H1 (cell line): ENCODE measurements around the gene VGF. TPM values are rescaled to one million over a fixed set of nuclear protein-coding genes. Genes with fewer than 3 reads are reported as not detected.

Source experiments
- CTCF ChIA-PET: fragments of 300-600 bp; sonication (Branson Sonifier 250); formaldehyde crosslinking; loops from one replicate; lab custom pipeline; 2021; ENCODE audit not compliant: partially characterized antibody; lab: Charles Lee
- POLR2A ChIA-PET: fragments of 300-600 bp; sonication (Branson Sonifier 250); formaldehyde crosslinking; loops from one replicate; lab custom pipeline; 2021; ENCODE audit warnings: inconsistent platforms; ENCODE audit not compliant: partially characterized antibody; lab: Charles Lee
- DNase-seq, 2 experiments: peaks; one replicate each; pipeline versions ENCODE4 v3.0.0 to v3.0.0-alpha.2; 2010 to 2022; ENCODE audit warnings: low spot score in 2 of 2, low read depth in 1 of 2, mixed read lengths in 1 of 2
- FAIRE-seq: peaks from 2 replicates; lab custom pipeline; 2011; peaks lifted over from hg19 to GRCh38; lab: Jason Lieb, UNC
- H2AFZ ChIP-seq: 2 replicates; pipeline ENCODE4 v1.8.1; 2012; ENCODE audit warnings: low read length, inconsistent platforms
- H2AK5ac ChIP-seq: 2 replicates; pipeline ENCODE4 v1.6.1; 2013; ENCODE audit warnings: low read depth, low read length
- H2BK120ac ChIP-seq: replicated peaks from 2 replicates; pipeline ENCODE3; 2013; ENCODE audit warnings: low read depth, low read length, inconsistent platforms
- H2BK12ac ChIP-seq: 2 replicates; pipeline ENCODE4 v1.6.1; 2013; ENCODE audit warnings: low read depth, low read length
- H2BK15ac ChIP-seq: 2 replicates; pipeline ENCODE4 v1.6.1; 2013; ENCODE audit warnings: low read length
- H2BK20ac ChIP-seq: 2 replicates; pipeline ENCODE4 v1.6.1; 2013; ENCODE audit warnings: low read length
- H2BK5ac ChIP-seq: 2 replicates; pipeline ENCODE4 v1.6.1; 2013; ENCODE audit warnings: low read depth, low read length
- H3K14ac ChIP-seq: 2 replicates; pipeline ENCODE4 v1.6.1; 2013; ENCODE audit warnings: inconsistent platforms; ENCODE audit not compliant: insufficient read length
- H3K18ac ChIP-seq: 2 replicates; pipeline ENCODE4 v1.6.1; 2013; ENCODE audit warnings: low read length; ENCODE audit errors: extremely low read depth
- H3K23ac ChIP-seq: 2 replicates; pipeline ENCODE4 v1.6.1; 2013; ENCODE audit warnings: inconsistent platforms; ENCODE audit not compliant: insufficient read length
- H3K23me2 ChIP-seq: 2 replicates; pipeline ENCODE4 v1.6.1; 2013; ENCODE audit warnings: low read depth, low read length
- H3K27ac ChIP-seq: 2 replicates; pipeline ENCODE4 v1.6.1; 2011; ENCODE audit warnings: low read depth, low read length, inconsistent platforms
- H3K27me3 ChIP-seq, 4 experiments: replicated peaks in 1 of 4; 1 replicate in 1 of 4; 2 replicates in 3 of 4; pipeline versions ENCODE4 v1.6.1 to v1.8.1; 2011 to 2013; ENCODE audit warnings: low read length in 3 of 4, mild to moderate bottlenecking in 3 of 4, inconsistent platforms in 2 of 4, mixed read lengths in 2 of 4, moderate library complexity in 1 of 4; ENCODE audit not compliant: control insufficient read depth in 3 of 4, insufficient read depth in 3 of 4; ENCODE audit errors: extremely low read depth in 1 of 4
- H3K36me3 ChIP-seq, 4 experiments: 2 replicates each; pipeline versions ENCODE4 v1.6.1 to v1.8.1; 2011 to 2013; ENCODE audit warnings: mild to moderate bottlenecking in 4 of 4, low read length in 3 of 4, moderate library complexity in 2 of 4, control low read depth in 1 of 4, inconsistent platforms in 1 of 4; ENCODE audit not compliant: insufficient read depth in 4 of 4, control insufficient read depth in 2 of 4
- H3K4ac ChIP-seq: replicated peaks from 2 replicates; pipeline ENCODE3; 2013; ENCODE audit warnings: low read length, low read depth, mixed read lengths, inconsistent platforms; ENCODE audit not compliant: insufficient read length
- H3K4me1 ChIP-seq, 4 experiments: replicated peaks in 1 of 4; 1 replicate in 1 of 4; 2 replicates in 3 of 4; pipeline versions ENCODE4 v1.6.1 to v1.8.1; 2011 to 2013; ENCODE audit warnings: low read length in 3 of 4, inconsistent platforms in 2 of 4, mixed read lengths in 1 of 4; ENCODE audit not compliant: insufficient read depth in 4 of 4, control insufficient read depth in 3 of 4
- H3K4me2 ChIP-seq, 2 experiments: 2 replicates each; pipeline versions ENCODE4 v1.6.1 to v1.8.1; 2011 to 2013; ENCODE audit warnings: low read depth in 2 of 2, low read length in 2 of 2, control low read depth in 1 of 2, inconsistent platforms in 1 of 2, mild to moderate bottlenecking in 1 of 2; ENCODE audit not compliant: insufficient read depth in 1 of 2
- H3K4me3 ChIP-seq, 4 experiments: fragments of 200-600, 300-600 bp in 1 of 4; sonication (generic), shearing (Covaris generic), sonication (Bioruptor Twin) in 1 of 4; 2 replicates each; pipeline versions ENCODE4 v1.5.1 to v1.8.1; 2011 to 2016; ENCODE audit warnings: low read length in 4 of 4, low read depth in 3 of 4, control low read depth in 2 of 4, inconsistent platforms in 2 of 4, mild to moderate bottlenecking in 2 of 4, mixed read lengths in 1 of 4, moderate library complexity in 1 of 4; ENCODE audit not compliant: insufficient read depth in 2 of 4; ENCODE audit errors: extremely low read depth in 1 of 4
- H3K56ac ChIP-seq: replicated peaks from 2 replicates; pipeline ENCODE3; 2013; ENCODE audit warnings: low read depth, mild to moderate bottlenecking, mixed read lengths, low read length, inconsistent platforms; ENCODE audit not compliant: insufficient read length
- H3K79me1 ChIP-seq: 2 replicates; pipeline ENCODE4 v1.6.1; 2013; ENCODE audit warnings: low read depth, low read length, control low read depth
- H3K79me2 ChIP-seq, 2 experiments: 2 replicates each; pipeline versions ENCODE4 v1.6.1 to v1.8.1; 2012 to 2013; ENCODE audit warnings: low read length in 2 of 2, mild to moderate bottlenecking in 2 of 2, inconsistent platforms in 1 of 2; ENCODE audit not compliant: insufficient read depth in 2 of 2, control insufficient read depth in 1 of 2
- H3K9ac ChIP-seq, 4 experiments: replicated peaks in 1 of 4; 1 replicate in 1 of 4; 2 replicates in 3 of 4; pipeline versions ENCODE4 v1.6.1 to v1.8.1; 2011 to 2013; ENCODE audit warnings: low read depth in 3 of 4, low read length in 3 of 4, control low read depth in 2 of 4, mild to moderate bottlenecking in 2 of 4, moderate library complexity in 2 of 4, inconsistent platforms in 1 of 4; ENCODE audit errors: extremely low read depth in 1 of 4
- H3K9me3 ChIP-seq, 2 experiments: 2 replicates each; pipeline versions ENCODE4 v1.6.1 to v1.8.1; 2012 to 2013; ENCODE audit warnings: mild to moderate bottlenecking in 2 of 2, moderate library complexity in 2 of 2, control low read depth in 1 of 2, inconsistent platforms in 1 of 2, low read depth in 1 of 2, low read length in 1 of 2, mixed read lengths in 1 of 2; ENCODE audit not compliant: insufficient read depth in 2 of 2
- H4K20me1 ChIP-seq, 2 experiments: replicated peaks in 1 of 2; 2 replicates each; pipeline versions ENCODE3 to v1.8.1; 2011 to 2013; ENCODE audit warnings: inconsistent platforms in 2 of 2, low read length in 2 of 2, mild to moderate bottlenecking in 1 of 2; ENCODE audit not compliant: insufficient read depth in 2 of 2, control insufficient read depth in 1 of 2
- H4K5ac ChIP-seq: 2 replicates; pipeline ENCODE4 v1.6.1; 2013; ENCODE audit warnings: low read length, low read depth, mixed read lengths, inconsistent platforms; ENCODE audit not compliant: insufficient read length
- H4K8ac ChIP-seq: 2 replicates; pipeline ENCODE4 v1.8.0; 2013; ENCODE audit warnings: mild to moderate bottlenecking, moderate library complexity, low read length, inconsistent platforms; ENCODE audit not compliant: insufficient read depth; ENCODE audit errors: extremely low read depth
- H4K91ac ChIP-seq: replicated peaks from 2 replicates; pipeline ENCODE3; 2013; ENCODE audit warnings: low read length, mixed read lengths, inconsistent platforms; ENCODE audit not compliant: insufficient read length
- ASH2L ChIP-seq: fragments of 200-600, 300-600 bp; sonication (generic); IDR thresholded peaks from one replicate; pipeline ENCODE4 v1.7.1; 2017; ENCODE audit warnings: low read length
- CBX8 ChIP-seq: fragments of 300-800, 300-1000 bp; sonication (generic); IDR thresholded peaks from 2 replicates; pipeline ENCODE4 v1.7.1; 2016; ENCODE audit warnings: low read depth, low read length, borderline replicate concordance
- FOSL1 ChIP-seq: IDR thresholded peaks from 2 replicates; pipeline ENCODE4 v1.6.1; 2011; ENCODE audit warnings: mild to moderate bottlenecking, low read depth, low read length, moderate library complexity; ENCODE audit not compliant: insufficient read depth
- KDM1A ChIP-seq: fragments of 200-600, 300-600 bp; sonication (generic); IDR thresholded peaks from 2 replicates; pipeline ENCODE4 v1.7.1; 2016; ENCODE audit warnings: mild to moderate bottlenecking, low read length, borderline replicate concordance
- RAD21 ChIP-seq, 2 experiments: IDR thresholded peaks in 1 of 2; conservative IDR thresholded peaks in 1 of 2; 2 replicates each; pipeline ENCODE4 v1.6.1; 2011; ENCODE audit warnings: low read depth in 2 of 2, low read length in 2 of 2, improper control_type of control experiment in 1 of 2, inconsistent platforms in 1 of 2, mild to moderate bottlenecking in 1 of 2, moderate library complexity in 1 of 2
- RNF2 ChIP-seq: fragments of 200-900, 300-1000 bp; sonication (generic); IDR thresholded peaks from 2 replicates; pipeline ENCODE4 v1.7.1; 2016; ENCODE audit warnings: borderline replicate concordance, low read depth, mild to moderate bottlenecking, antibody characterized with exemption, low read length; ENCODE audit not compliant: poor library complexity, severe bottlenecking; ENCODE audit errors: missing control alignments
- SIN3A ChIP-seq, 2 experiments: IDR thresholded peaks in 1 of 2; conservative IDR thresholded peaks in 1 of 2; 2 replicates each; pipeline ENCODE4 v1.6.1; 2011 to 2012; ENCODE audit warnings: low read length in 2 of 2, improper control_type of control experiment in 1 of 2, low read depth in 1 of 2, mild to moderate bottlenecking in 1 of 2
- SRF ChIP-seq: IDR thresholded peaks from 2 replicates; pipeline ENCODE4 v1.6.1; 2011; ENCODE audit warnings: mild to moderate bottlenecking, low read depth, low read length, moderate library complexity
- TAF1 ChIP-seq: IDR thresholded peaks from 2 replicates; pipeline ENCODE4 v1.6.1; 2011; ENCODE audit warnings: mild to moderate bottlenecking, low read depth, low read length
- WGBS, 2 experiments: shearing (Covaris generic) in 1 of 2; methylation state at CpG; one replicate each; pipeline versions ENCODE4 v1.1.6 to v1.1.7; 2013 to 2015; ENCODE audit warnings: low lambda C conversion rate in 2 of 2, mixed read lengths in 2 of 2, inconsistent platforms in 1 of 2, low coverage in 1 of 2, missing lambda C conversion rate in 1 of 2; ENCODE audit not compliant: insufficient replicate concordance in 2 of 2, insufficient coverage in 1 of 2, insufficient read length in 1 of 2; ENCODE audit errors: extremely low coverage in 1 of 2, missing lambda C conversion rate in 1 of 2; 5-methylcytosine and 5-hydroxymethylcytosine counted together
- polyA plus RNA-seq, 7 experiments: library from polyadenylated mRNA; depleted of rRNA in 3 of 7; stranded (reverse) in 5 of 7; unstranded in 2 of 7; fragments of >200 nt in 5 of 7; fragments of 200-250 nt in 2 of 7; gene quantifications; 1 replicate in 5 of 7; 2 replicates in 1 of 7; 4 replicates in 1 of 7; pipeline versions ENCODE4 v1.2.1 to v1.2.3, GENCODE V29; 2011 to 2013; ENCODE audit warnings: missing spikeins in 2 of 7, mixed read lengths in 2 of 7
- total RNA-seq: library from RNA; stranded (reverse); fragmentation: NEBNext Ultra II Directional; extraction: Animal tissue kit (Norgen Biotek cat#: 25700); gene quantifications from 2 replicates; pipeline ENCODE4 v1.2.1, GENCODE V29; 2021

VGF gene
- total and polyA plus RNA-seq, 2 of the 8 experiments (the other 6 are each of a cell fraction or from before 2014, with no cell fraction given): 1.6 to 7.0 TPM

DNA sequence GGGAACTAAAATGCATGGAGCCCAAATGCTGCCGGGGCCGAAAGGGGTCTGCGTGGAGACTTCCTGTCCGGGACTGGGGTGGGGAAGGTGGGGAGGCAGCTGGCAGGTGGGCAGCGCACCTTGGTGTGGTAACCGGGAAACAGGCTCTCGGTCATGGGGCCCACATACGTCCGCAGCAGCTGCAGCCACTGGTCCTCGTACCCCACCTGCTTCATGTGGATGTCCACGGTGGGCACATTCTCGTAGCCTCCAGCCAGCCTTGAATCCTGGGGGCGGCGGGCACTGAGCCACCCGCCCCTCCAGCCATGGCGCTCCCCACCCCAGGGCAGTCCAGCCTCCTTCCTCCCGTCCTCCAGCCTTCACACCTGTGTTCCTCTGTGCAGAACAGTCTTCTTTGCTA lies 42.1 kb upstream of the VGF start:
- Histone ChIP-seq H3K4ac (no peak overlapping the region), H2BK15ac (no peak overlapping the region), H4K20me1 (peaks cover 0 to 2% of the 10 kb centered on the region in 2 experiments), H3K23me2 (no peaks in the 10 kb centered on the region), H4K8ac (no peak overlapping the region), H2AK5ac (no peak overlapping the region), H2BK5ac (no peak overlapping the region), H3K27ac (no peak overlapping the region), H4K5ac (no peak overlapping the region), H3K9me3 (no peaks in the 10 kb centered on the region), H3K79me2 (no peaks in the 10 kb centered on the region), H2AFZ (no peak overlapping the region), H3K4me1 (peaks cover 0 to 3% (median 0%) of the 10 kb centered on the region in 4 experiments; a peak in 1 of 7 replicates), H3K18ac (no peak overlapping the region; the same call in 1 of the 2 replicates), H2BK12ac (no peak overlapping the region), H2BK120ac (no peak overlapping the region), H3K36me3 (no peaks in the 10 kb centered on the region; a peak in 3 of 8 replicates), H3K14ac (no peak overlapping the region), H4K91ac (no peak overlapping the region), H3K56ac (no peak overlapping the region), H3K4me3 (no peak overlapping the region), H3K79me1 (no peaks in the 10 kb centered on the region), H2BK20ac (no peak overlapping the region), H3K9ac (no peak overlapping the region), H3K4me2 (no peak overlapping the region), H3K27me3 (peaks cover 0 to 5% (median 1%) of the 10 kb centered on the region in 4 experiments; a peak in 4 of 7 replicates), H3K23ac (no peak overlapping the region)
- ChIA-PET CTCF (interaction anchor here (0.5 to 2.3 kb wide), 8 partner anchors 10 to 257 kb away, joined by 3 to 7 read pairs (median 4); partner anchors contain the start of genes PLOD3 and ZNHIT1), POLR2A (interaction anchor here (0.8 to 1.8 kb wide), 7 partner anchors 9 to 87 kb away, joined by 3 to 7 read pairs (median 3); partner anchors contain the start of genes PLOD3 and ZNHIT1)
- FAIRE-seq: no peak
- no peak for DNase-seq
- 93% methylated on average over 7 of the region's 17 CpGs; no CpG with 5 or more reads in 1 of the 2 experiments for WGBS, 2 experiments
- TF ChIP-seq KDM1A: no peak
- TF ChIP-seq ASH2L: no peak
- TF ChIP-seq RNF2: no peak
- no peak for TF ChIP-seq SRF
- no peak for TF ChIP-seq FOSL1
- no peak for TF ChIP-seq CBX8
- TF ChIP-seq SIN3A (conservative IDR thresholded peaks at IDR 0.05 in 1 of 2, IDR thresholded peaks at IDR 0.05 in 1 of 2; ENCODE audit: low read depth in 1 of 2, low read length in 2 of 2): no peak
- TF ChIP-seq RAD21 (IDR thresholded peaks at IDR 0.05 in 1 of 2, conservative IDR thresholded peaks at IDR 0.05 in 1 of 2; ENCODE audit: low read depth in 2 of 2, low read length in 2 of 2): no peak
- no peak for TF ChIP-seq TAF1
